ENCODE results near the gene BCAN. TPM values are rescaled to one million over a fixed set of nuclear protein-coding genes. Genes with fewer than 3 reads are reported as not detected.

BCAN gene
- total RNA-seq, 1 experiment from 2014 or later: 43.7 TPM

DNA sequence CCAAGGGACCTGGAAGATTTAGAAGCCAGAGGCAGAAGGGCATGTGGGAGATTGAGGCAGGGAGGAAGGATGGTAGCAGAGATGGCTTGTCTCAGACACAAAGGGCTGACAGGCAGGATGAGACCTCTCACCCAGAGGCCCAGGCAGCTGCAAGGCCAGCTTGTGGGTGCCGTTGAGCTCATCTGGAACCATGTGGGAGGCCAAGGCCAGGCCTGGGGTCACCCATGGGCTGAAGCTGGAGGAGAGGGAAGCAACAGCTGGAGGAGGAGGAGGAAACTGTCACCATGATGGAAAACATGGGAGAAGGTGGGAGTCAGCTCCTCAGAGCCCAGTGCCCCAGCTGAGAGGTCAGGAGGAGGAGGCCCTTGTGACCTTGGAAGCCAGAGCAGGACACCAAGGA lies 57.1 kb downstream of the BCAN start:
- no peak for DNase-seq (ENCODE audit: low read depth, low spot score)
- in situ Hi-C loops (cut with HindIII; ENCODE audit: low pct_unique_long_range_greater_than_20kb, low sequenced_read_pairs): no loop called here

DNA sequence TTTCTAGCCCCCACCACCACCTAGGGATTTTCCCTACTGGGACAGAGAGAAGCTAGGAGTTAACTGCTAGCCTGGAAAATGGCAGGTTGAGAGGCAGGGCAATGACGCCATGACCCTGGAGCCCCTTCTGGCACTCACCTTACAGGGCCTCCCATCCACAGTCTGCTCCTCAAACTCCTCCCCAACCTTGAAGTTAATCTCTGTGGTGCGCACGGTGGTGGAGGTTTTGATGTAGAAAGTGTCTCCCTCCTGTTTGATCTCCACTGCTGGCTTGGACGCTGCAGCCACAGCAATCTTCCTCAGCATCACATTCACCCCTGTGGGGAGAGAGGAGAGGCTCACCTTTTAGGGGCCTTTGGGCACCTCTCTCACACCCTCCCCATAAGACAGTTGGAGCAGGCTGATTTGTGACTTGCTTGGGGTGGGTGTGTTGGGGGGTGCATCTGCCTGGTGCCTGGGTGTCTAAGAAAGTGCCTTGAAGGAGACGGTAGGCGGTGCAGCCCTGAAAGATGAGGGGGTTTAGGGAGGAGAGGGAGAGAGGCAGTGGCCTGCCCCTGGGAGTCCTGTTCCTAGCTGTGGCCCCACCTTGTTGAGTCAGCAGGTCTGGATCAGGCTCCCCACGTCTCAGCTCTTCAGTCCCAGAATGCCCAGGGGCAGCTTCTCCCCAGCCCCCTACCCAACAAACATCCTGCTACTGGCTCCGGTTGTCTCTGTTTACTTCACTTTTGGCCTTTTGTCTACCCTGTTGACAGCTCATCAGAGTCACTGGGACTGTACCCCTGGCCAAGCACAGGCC lies 59.0 kb downstream of the BCAN start:
- no peak for DNase-seq (ENCODE audit: low read depth, low spot score)
- in situ Hi-C loops (cut with HindIII; ENCODE audit: low pct_unique_long_range_greater_than_20kb, low sequenced_read_pairs): no loop called here

GRCh38 chr1:156703336-156703735 lies 61.4 kb downstream of the BCAN start:
- DNase-seq (ENCODE audit: low read depth, low spot score): no peak
- in situ Hi-C loops (cut with HindIII; ENCODE audit: low pct_unique_long_range_greater_than_20kb, low sequenced_read_pairs): no loop called here

GRCh38 chr1:156703741-156704140 lies 61.8 kb downstream of the BCAN start:
- in situ Hi-C loops (cut with HindIII; ENCODE audit: low pct_unique_long_range_greater_than_20kb, low sequenced_read_pairs): no loop called here
- no peak for DNase-seq (ENCODE audit: low read depth, low spot score)

DNA sequence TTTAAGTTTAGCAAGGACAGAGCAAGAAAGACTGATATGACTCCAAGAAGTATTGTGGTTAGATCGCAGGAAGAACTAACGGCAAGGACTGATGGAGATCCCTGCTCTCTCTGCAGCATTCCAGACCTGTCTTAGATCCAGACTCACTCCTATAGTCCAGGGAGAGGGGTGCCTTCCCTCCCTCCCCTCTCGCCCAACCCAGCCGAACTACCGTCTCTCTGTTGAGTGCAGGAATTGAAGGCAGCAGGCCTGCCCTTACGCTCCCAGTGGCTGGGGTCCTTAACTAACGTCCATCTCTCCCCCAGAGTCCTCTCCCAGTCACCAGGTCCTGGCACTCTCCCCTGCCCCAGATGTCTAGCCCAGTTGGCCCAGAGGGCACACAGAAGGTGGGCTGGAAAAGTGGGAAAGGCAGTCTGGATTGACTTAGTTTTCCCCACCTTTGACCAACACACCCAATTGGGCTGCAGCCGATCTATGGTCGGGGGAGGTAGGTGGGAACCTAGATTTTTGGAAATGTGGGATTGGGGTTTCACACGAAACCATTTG lies 62.3 kb downstream of the BCAN start:
- in situ Hi-C loops (cut with HindIII; ENCODE audit: low pct_unique_long_range_greater_than_20kb, low sequenced_read_pairs): no loop called here
- DNase-seq (ENCODE audit: low read depth, low spot score): no peak

DNA sequence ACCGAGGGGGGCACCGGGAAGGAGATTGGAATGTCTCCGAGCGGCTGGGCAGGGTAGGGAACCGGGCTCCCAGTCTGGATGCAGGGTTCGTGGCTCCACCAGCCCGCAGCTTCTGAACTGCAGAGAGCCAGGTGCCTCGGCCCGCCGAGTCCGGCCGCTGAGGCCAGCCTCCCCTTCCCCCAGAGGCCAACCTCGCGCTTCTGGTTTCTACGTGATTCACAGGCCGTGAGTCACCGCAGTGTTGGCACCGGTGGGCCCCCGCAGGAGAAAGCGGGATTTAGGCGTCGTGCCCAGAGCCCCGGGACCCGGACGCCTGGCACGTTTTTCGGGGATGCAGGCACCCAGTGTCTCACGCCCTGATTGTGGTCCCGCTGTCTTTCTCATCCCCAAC lies 63.0 kb downstream of the BCAN start:
- in situ Hi-C loops (cut with HindIII; ENCODE audit: low pct_unique_long_range_greater_than_20kb, low sequenced_read_pairs): no loop called here

GRCh38 chr1:156705321-156705917 lies 63.5 kb downstream of the BCAN start, which contains the start of gene CRABP2:
TSS of gene CRABP2 (minus strand) at chr1:156705583. CDS start at chr1:156705446, 137 bp downstream.
- in situ Hi-C loops (cut with HindIII; ENCODE audit: low pct_unique_long_range_greater_than_20kb, low sequenced_read_pairs): no loop called here
- DNase-seq (ENCODE audit: low read depth, low spot score): no peak

More for the DNA sequence above, 63.0 kb downstream of the BCAN start:
- no peak for DNase-seq (ENCODE audit: low read depth, low spot score)

DNA sequence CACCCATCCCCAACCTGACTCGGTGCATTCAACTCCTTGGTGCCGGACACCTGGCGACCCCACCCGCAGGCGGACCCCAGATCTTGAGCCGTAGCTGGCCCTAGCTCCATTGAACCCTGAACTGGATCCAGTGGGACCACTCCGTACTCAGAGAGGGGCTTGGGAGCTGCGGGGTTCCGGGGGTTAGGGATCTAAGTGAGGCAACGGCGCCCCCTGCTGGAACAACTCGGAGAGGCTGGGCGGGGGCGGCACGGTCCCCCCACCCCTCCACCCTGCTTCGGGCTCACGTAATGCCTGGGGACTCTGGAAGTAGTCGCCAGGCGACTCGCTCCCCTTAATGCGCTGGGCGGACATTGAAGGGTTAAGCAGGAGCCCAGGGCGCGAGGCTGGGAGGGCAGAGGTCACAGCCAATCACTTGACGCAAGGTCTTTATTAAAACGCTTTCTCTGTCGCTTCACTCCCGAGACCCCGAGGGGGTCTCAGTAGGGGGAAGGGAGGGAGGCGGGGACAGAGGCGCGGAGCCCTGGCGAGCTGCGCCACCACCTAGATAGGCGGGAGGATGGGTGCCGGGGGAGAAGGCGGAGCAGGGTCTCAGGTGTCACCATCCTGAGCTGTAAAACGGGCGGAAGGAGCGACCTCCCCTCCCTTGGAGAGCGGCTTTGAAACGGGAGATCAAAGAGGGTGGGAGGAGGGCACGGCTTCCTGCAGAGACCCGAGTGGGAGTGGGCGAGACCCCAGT lies 64.2 kb downstream of the BCAN start:
- peak; percentile 46 for DNase-seq (ENCODE audit: low read depth, low spot score)
- in situ Hi-C loops (cut with HindIII; ENCODE audit: low pct_unique_long_range_greater_than_20kb, low sequenced_read_pairs): no loop called here

- DNase-seq (ENCODE audit: low read depth, low spot score): no peak
- in situ Hi-C loops (cut with HindIII; ENCODE audit: low pct_unique_long_range_greater_than_20kb, low sequenced_read_pairs): no loop called here
Observed at GRCh38 chr1:156706657-156707416, 64.9 kb downstream of the BCAN start.

DNA sequence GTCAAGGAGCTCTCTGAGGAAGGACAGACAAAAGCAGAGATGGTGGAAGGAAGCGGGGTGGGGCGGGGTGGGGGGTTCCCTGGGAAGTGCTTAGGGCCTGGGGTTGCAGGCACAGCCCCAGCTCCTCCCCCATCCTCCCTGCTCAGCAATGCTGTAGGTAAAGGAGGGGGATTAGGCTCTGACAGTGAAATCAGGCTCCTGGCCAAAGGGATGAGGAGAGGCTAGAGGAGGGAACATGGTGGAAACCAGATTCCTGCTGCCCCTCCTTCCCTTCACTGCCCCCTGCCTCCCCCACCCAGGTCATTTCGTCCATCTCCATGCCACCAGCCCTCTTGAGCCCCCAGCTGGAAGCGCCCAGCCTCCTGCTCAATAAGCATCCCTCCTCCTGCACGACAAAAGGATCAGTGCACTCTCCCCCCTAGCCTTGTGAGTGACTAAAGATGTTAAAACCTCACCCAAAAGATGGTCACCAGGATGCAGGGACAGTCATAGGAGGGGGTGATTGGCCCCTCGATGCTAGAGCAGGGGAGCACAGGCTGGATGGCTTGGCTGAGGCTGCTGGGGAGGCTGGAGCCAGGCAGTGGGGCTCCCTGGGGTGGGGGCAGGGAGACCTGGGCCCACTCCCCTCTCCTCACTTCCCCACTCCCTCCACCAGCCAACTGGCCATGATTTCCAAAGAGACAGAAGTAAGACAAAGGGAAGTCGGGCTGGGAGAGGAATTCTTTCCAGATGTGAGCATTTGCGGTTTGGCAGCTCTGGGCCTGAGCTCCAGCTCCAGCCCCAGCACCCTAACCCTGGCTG lies 65.7 kb downstream of the BCAN start:
- in situ Hi-C loops (cut with HindIII; ENCODE audit: low pct_unique_long_range_greater_than_20kb, low sequenced_read_pairs): no loop called here

GRCh38 chr1:156708218-156708661 lies 66.3 kb downstream of the BCAN start:
- in situ Hi-C loops (cut with HindIII; ENCODE audit: low pct_unique_long_range_greater_than_20kb, low sequenced_read_pairs): no loop called here
- DNase-seq (ENCODE audit: low read depth, low spot score): no peak

More for the DNA sequence above, 65.7 kb downstream of the BCAN start:
- no peak for DNase-seq (ENCODE audit: low read depth, low spot score)

DNA sequence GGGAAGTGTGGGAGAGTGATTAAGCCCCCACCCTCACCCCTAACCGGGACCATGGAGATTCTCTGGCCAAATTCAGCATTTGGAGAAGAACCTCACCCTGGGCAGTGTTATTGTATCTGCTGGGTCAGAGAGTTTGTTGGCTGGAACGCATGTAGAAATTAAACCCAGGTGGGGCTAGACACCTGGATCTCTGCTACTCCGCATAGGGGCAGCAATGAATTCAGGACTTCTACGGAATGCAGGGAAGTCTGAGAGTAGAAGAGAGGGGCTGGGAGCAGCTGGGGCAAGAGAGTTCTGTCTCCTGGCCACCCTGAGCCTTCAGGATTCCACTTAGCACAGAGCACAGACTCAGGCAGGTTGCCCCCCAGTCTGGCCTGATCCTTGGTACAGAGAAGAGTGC lies 67.1 kb downstream of the BCAN start:
- in situ Hi-C loops (cut with HindIII; ENCODE audit: low pct_unique_long_range_greater_than_20kb, low sequenced_read_pairs): no loop called here
- DNase-seq (ENCODE audit: low read depth, low spot score): no peak

Other genes starting within 250 kb of the BCAN start
- 19.6 and 19.9 TPM in 2 replicates for gene MEF2D, start 141.3 kb upstream of the BCAN start, total RNA-seq (2014; rRNA removed; shearing (Covaris generic))
- gene IQGAP3, start 69.6 kb upstream of the BCAN start, total RNA-seq (2014; rRNA removed; shearing (Covaris generic)): 10.1 and 10.3 TPM in 2 replicates
- gene TTC24, start 62.4 kb upstream of the BCAN start, total RNA-seq (2014; rRNA removed; shearing (Covaris generic)): not detected in 2 replicates
- 216 and 229 TPM in 2 replicates for gene NAXE, start 50.3 kb upstream of the BCAN start, total RNA-seq (2014; rRNA removed; shearing (Covaris generic))
- 26.4 and 27.3 TPM in 2 replicates for gene GPATCH4, start 40.6 kb upstream of the BCAN start, total RNA-seq (2014; rRNA removed; shearing (Covaris generic))
- not detected in 2 replicates for gene HAPLN2, start 22.7 kb upstream of the BCAN start, total RNA-seq (2014; rRNA removed; shearing (Covaris generic))
- gene NES, start 35.3 kb downstream of the BCAN start, total RNA-seq (2014; rRNA removed; shearing (Covaris generic)): 81.0 and 97.4 TPM in 2 replicates
- gene CRABP2, start 63.5 kb downstream of the BCAN start, total RNA-seq (2014; rRNA removed; shearing (Covaris generic)): 0.29 TPM in 1 of 2 replicates, not detected in the other
- gene METTL25B, start 86.4 kb downstream of the BCAN start, total RNA-seq (2014; rRNA removed; shearing (Covaris generic)): 12.5 and 15.1 TPM in 2 replicates
- 20.0 and 29.1 TPM in 2 replicates for gene ISG20L2, start 86.6 kb downstream of the BCAN start, total RNA-seq (2014; rRNA removed; shearing (Covaris generic))
- gene MRPL24, start 99.0 kb downstream of the BCAN start, total RNA-seq (2014; rRNA removed; shearing (Covaris generic)): 152 and 180 TPM in 2 replicates
- gene HDGF, start 109.6 kb downstream of the BCAN start, total RNA-seq (2014; rRNA removed; shearing (Covaris generic)): 189 and 191 TPM in 2 replicates
- gene PRCC, start 125.4 kb downstream of the BCAN start, total RNA-seq (2014; rRNA removed; shearing (Covaris generic)): 30.6 and 34.0 TPM in 2 replicates
- 0.32 TPM in 1 of 2 replicates, not detected in the other for gene SH2D2A, start 174.7 kb downstream of the BCAN start, total RNA-seq (2014; rRNA removed; shearing (Covaris generic))
- gene INSRR, start 217.0 kb downstream of the BCAN start, total RNA-seq (2014; rRNA removed; shearing (Covaris generic)): not detected in 2 replicates
- 0.32 and 0.53 TPM in 2 replicates for gene NTRK1, start 218.7 kb downstream of the BCAN start, total RNA-seq (2014; rRNA removed; shearing (Covaris generic))

All from SK-MEL-5 (cell line).